ENCODE results near the gene RERE.

DNA sequence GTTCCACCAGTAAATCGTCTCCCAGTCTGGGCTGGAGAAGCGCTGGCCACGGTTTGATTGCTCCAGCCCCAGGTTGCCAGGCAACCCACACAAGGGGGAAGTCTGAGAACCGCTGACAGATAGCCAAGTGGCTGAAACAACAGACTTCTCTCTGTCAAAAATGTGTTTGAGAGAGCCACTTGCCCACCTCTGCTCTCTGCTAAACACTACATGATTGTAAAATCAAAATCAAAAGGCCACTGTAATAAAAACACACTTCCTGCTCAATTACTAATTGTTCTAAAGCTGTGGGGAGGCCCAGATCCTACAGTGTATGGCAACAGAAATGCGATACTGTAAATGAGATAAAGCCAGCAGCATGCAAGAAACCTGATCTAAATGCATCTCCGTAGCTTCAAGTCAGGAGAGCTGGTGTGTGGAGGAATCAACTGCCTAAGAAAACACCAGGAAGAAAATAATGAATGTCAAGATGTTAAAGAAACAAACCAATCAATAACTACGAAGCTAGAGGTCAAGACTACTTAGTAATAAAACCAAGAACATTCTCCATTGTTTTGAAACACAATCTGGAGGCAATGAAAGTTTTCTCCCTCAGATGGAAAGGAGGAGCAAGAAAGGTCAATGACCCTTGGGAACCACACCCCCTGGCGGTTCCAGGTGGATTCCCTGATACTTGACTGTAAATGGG lies 378.3 kb downstream of the RERE start:
- TF ChIP-seq POLR2A (IDR thresholded peaks at IDR 0.05; ENCODE audit: low read depth, low read length) (no peak), POLR2AphosphoS5 (IDR thresholded peaks at IDR 0.05; ENCODE audit: insufficient read depth, low read depth, low read length) (no peak)
